Body of pancreas (tissue), 4 donors: ENCODE data around the gene MFRP. TPM values are rescaled to one million over a fixed set of nuclear protein-coding genes. Genes with fewer than 3 reads are reported as not detected.

Experiments used
- ATAC-seq: fragments of 150-250 bp; one replicate; pipeline ENCODE4 v1.9.1; 2016
- DNase-seq, 4 donors: peaks; one replicate each; pipeline ENCODE4 v3.0.0-alpha.2; 2019
- H3K27ac ChIP-seq, 4 donors: fragments of 200-600 bp; sonication (generic); 1 replicate in 3 of 4; 2 replicates in 1 of 4; pipeline versions ENCODE4 v1.5.1 to v1.6.1; 2016 to 2019; ENCODE audit warnings: mild to moderate bottlenecking in 1 of 4, mixed read lengths in 1 of 4, moderate library complexity in 1 of 4
- H3K27me3 ChIP-seq, 2 donors: fragments of 200-600 bp; sonication (generic); one replicate each; pipeline ENCODE4 v1.6.0; 2016; ENCODE audit warnings: mild to moderate bottlenecking in 1 of 2
- H3K36me3 ChIP-seq, 2 donors: fragments of 200-600 bp; sonication (generic); replicated peaks in 1 of 2; 2 replicates each; pipeline ENCODE4 v1.5.1; 2016; ENCODE audit warnings: low read depth in 2 of 2; ENCODE audit not compliant: insufficient read depth in 1 of 2
- H3K4me1 ChIP-seq: fragments of 200-600 bp; sonication (generic); one replicate; pipeline ENCODE4 v1.6.0; 2016
- H3K4me3 ChIP-seq, 2 donors: fragments of 200-600 bp; sonication (generic); 1 replicate in 1 of 2; 2 replicates in 1 of 2; pipeline ENCODE4 v1.5.1; 2016 to 2019
- H3K9me3 ChIP-seq, 3 donors: fragments of 200-600 bp; sonication (generic); 1 replicate in 2 of 3; 2 replicates in 1 of 3; pipeline ENCODE4 v1.5.1; 2016
- CTCF ChIP-seq, 7 experiments: fragments of 450-650 bp in 4 of 7; fragments of 200-600 bp in 3 of 7; sonication (generic) in 3 of 7; IDR thresholded peaks; one replicate each; pipeline ENCODE4 v1.5.1; 2016 to 2019; ENCODE audit warnings: antibody characterized with exemption in 7 of 7
- POLR2A ChIP-seq, 3 donors: fragments of 450-650 bp; IDR thresholded peaks; one replicate each; pipeline ENCODE4 v1.6.1; 2016; ENCODE audit warnings: antibody characterized with exemption in 3 of 3, mild to moderate bottlenecking in 2 of 3
- WGBS, 2 donors: methylation state at CpG; one replicate each; pipeline ENCODE4 v1.1.5; 2017; 5-methylcytosine and 5-hydroxymethylcytosine counted together
- intact Hi-C: fragments of 100-400 bp; cut with DNase I; formaldehyde crosslinking; loops from one replicate; pipeline ENCODE4 v1.15.1; 2023
- total RNA-seq, 2 donors: library from RNA; depleted of rRNA; stranded (reverse); fragments of >200 nt; gene quantifications; one replicate each; pipeline ENCODE4 v1.1.0, GENCODE V29; 2016

MFRP gene
- total RNA-seq, 2 donors from 2014 or later: 0.52 TPM; not detected in 1

GRCh38 chr11:119372260-119373058 is 26.0 kb upstream of the MFRP start:
- ATAC-seq (no peak), DNase-seq (no peak)
- Histone ChIP-seq H3K36me3 (no peaks in the 10 kb centered on the region), H3K4me3 (no peak overlapping the region), H3K27me3 (no peaks in the 10 kb centered on the region), H3K4me1 (peaks cover 96% of the 10 kb centered on the region), H3K9me3 (no peaks in the 10 kb centered on the region), H3K27ac (peak overlapping the region in 2 of 4 donors; percentile 6 to 89)
- TF ChIP-seq CTCF (IDR thresholded peaks at IDR 0.05) (no peak), POLR2A (IDR thresholded peaks at IDR 0.05) (no peak)
- intact Hi-C loops: loop anchor here (10.0 kb wide), 1 partner anchor 168 kb away; the partner anchor contains the start of gene CBL
- WGBS, 2 donors: 73 to 86% methylated on average over 13 to 24 of the region's 26 CpGs

GRCh38 chr11:119371778-119372182 is 25.3 kb upstream of the MFRP start:
- Histone ChIP-seq H3K4me3 (no peak overlapping the region), H3K4me1 (peaks cover 94% of the 10 kb centered on the region), H3K9me3 (no peaks in the 10 kb centered on the region), H3K27ac (peak overlapping the region in 3 of 4 donors; percentile 29 to 89 (median 83)), H3K36me3 (no peaks in the 10 kb centered on the region), H3K27me3 (no peaks in the 10 kb centered on the region)
- ATAC-seq (no peak), DNase-seq (peak in 2 of 4 donors; percentile 44 to 45)
- WGBS, 2 donors: 43 to 46% methylated on average over 8 of the region's 8 CpGs
- intact Hi-C loops: loop anchor here (10.0 kb wide), 1 partner anchor 167 kb away; the partner anchor contains the start of gene CBL
- no peak for TF ChIP-seq POLR2A (IDR thresholded peaks at IDR 0.05)
- TF ChIP-seq CTCF (IDR thresholded peaks at IDR 0.05): peak in 5 of 7 experiments; percentile 6 to 38 (median 32)

- no peak for ATAC-seq
- no peak for TF ChIP-seq POLR2A (IDR thresholded peaks at IDR 0.05)
- no peak for TF ChIP-seq CTCF (IDR thresholded peaks at IDR 0.05)
- Histone ChIP-seq H3K27me3 (no peaks in the 10 kb centered on the region), H3K9me3 (no peaks in the 10 kb centered on the region), H3K4me1 (peaks cover 89% of the 10 kb centered on the region), H3K36me3 (no peaks in the 10 kb centered on the region), H3K4me3 (no peak overlapping the region), H3K27ac (peak overlapping the region in 3 of 4 donors; percentile 29 to 89 (median 83))
- intact Hi-C loops: loop anchor here (10.0 kb wide), 1 partner anchor 166 kb away; the partner anchor contains the start of gene CBL
- no peak for DNase-seq
- WGBS, 2 donors: 70 to 80% methylated on average over 4 to 8 of the region's 8 CpGs
These were observed 24.6 kb upstream of the MFRP start for GRCh38 chr11:119371067-119371601.

GRCh38 chr11:119370486-119371046 is 24.1 kb upstream of the MFRP start:
- H3K4me3 ChIP-seq: no peak overlapping the region
- no peak for ATAC-seq
- intact Hi-C loops: loop anchor here (10.0 kb wide), 1 partner anchor 166 kb away; the partner anchor contains the start of gene CBL

More at GRCh38 chr11:119370486-119371046, 24.1 kb upstream of the MFRP start:
- Histone ChIP-seq H3K27ac (peak overlapping the region in 3 of 4 donors; percentile 51 to 89 (median 83)), H3K9me3 (no peaks in the 10 kb centered on the region), H3K27me3 (no peaks in the 10 kb centered on the region), H3K36me3 (no peaks in the 10 kb centered on the region), H3K4me1 (peaks cover 84% of the 10 kb centered on the region)
- DNase-seq: no peak
- TF ChIP-seq CTCF (IDR thresholded peaks at IDR 0.05): no peak
- TF ChIP-seq POLR2A (IDR thresholded peaks at IDR 0.05): no peak
- 28 to 29% methylated on average over 8 of the region's 8 CpGs for WGBS, 2 donors
